ENCODE measurements around the gene DLEC1.

Gene DLEC1, protein sequence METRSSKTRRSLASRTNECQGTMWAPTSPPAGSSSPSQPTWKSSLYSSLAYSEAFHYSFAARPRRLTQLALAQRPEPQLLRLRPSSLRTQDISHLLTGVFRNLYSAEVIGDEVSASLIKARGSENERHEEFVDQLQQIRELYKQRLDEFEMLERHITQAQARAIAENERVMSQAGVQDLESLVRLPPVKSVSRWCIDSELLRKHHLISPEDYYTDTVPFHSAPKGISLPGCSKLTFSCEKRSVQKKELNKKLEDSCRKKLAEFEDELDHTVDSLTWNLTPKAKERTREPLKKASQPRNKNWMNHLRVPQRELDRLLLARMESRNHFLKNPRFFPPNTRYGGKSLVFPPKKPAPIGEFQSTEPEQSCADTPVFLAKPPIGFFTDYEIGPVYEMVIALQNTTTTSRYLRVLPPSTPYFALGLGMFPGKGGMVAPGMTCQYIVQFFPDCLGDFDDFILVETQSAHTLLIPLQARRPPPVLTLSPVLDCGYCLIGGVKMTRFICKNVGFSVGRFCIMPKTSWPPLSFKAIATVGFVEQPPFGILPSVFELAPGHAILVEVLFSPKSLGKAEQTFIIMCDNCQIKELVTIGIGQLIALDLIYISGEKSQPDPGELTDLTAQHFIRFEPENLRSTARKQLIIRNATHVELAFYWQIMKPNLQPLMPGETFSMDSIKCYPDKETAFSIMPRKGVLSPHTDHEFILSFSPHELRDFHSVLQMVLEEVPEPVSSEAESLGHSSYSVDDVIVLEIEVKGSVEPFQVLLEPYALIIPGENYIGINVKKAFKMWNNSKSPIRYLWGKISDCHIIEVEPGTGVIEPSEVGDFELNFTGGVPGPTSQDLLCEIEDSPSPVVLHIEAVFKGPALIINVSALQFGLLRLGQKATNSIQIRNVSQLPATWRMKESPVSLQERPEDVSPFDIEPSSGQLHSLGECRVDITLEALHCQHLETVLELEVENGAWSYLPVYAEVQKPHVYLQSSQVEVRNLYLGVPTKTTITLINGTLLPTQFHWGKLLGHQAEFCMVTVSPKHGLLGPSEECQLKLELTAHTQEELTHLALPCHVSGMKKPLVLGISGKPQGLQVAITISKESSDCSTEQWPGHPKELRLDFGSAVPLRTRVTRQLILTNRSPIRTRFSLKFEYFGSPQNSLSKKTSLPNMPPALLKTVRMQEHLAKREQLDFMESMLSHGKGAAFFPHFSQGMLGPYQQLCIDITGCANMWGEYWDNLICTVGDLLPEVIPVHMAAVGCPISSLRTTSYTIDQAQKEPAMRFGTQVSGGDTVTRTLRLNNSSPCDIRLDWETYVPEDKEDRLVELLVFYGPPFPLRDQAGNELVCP (N-terminal part only)

DNA sequence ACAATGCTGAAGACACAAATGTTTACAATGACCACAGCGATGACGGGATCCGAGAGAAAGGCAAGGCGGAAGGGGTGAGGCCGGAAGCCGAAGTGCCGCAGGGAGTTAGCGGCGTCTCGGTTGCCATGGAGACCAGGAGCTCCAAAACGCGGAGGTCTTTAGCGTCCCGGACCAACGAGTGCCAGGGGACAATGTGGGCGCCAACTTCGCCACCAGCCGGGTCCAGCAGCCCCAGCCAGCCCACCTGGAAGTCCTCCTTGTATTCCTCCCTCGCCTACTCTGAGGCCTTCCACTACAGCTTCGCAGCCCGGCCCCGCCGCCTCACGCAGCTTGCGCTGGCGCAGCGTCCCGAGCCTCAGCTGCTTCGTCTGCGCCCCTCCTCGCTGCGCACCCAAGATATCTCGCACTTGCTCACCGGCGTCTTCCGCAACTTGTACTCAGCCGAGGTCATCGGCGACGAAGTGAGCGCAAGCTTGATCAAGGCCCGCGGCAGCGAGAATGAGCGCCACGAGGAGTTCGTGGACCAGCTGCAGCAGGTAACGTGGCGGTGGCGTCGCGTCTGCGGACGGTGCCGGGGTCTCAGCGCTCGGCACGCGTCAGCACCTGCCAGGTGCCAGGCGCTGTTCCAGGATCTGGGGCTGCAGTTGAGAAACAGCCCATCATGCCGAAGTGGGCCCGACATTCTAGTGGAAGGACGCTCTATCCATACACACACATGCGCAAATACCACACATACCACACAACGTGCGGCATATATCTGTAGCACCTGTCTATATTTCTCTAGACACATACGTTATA lies at the start of gene DLEC1:
TSS of gene DLEC1 (plus strand) at position 108 of the 798 bp plus-strand sequence. CDS start at position 126, 18 bp downstream.
- TF ChIP-seq ZNF274 (IDR thresholded peaks at IDR 0.05; ENCODE audit: low read depth, low read length), result no peak
- peak within 1 kb of the TSS; percentile 61; the same call in 1 of the 2 replicates for H3K4me3 ChIP-seq (ENCODE audit: low read length)

DNA sequence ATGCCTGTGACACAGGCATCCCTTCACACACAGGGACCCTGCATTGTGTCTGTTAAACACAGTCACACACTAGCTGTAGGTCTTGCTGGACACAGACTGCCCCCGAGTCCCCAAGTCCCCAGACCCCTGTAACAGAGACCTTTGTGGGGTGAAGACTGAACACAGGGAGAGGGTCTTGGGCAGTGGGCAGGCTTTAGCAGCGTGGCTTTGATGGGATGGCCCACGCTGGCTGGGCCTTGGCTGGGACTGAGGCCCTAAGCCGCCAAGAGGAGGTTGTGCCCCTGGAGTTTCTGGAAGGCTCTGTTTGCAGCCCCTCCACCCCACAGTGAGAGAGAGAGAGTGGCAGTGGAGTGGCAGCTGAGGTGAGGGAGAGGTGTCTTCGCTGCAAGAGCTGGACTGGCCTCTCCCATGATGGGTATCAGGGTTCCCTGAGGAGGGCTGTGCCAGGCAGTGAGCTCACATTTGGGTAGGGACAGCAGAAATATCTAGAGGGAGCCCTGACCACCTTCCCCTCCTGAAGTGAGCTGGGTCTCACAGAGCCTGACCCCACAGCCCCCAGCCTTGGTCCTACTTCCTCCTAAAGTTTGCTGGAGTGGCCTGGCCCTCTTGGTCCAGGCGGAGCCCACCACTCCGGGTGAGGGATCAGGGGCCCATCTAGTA lies 49.1 kb upstream of the DLEC1 start:
- H3K4me3 ChIP-seq (ENCODE audit: low read length), result no peak overlapping the region
- TF ChIP-seq ZNF274 (IDR thresholded peaks at IDR 0.05; ENCODE audit: low read depth, low read length), result no peak

DNA sequence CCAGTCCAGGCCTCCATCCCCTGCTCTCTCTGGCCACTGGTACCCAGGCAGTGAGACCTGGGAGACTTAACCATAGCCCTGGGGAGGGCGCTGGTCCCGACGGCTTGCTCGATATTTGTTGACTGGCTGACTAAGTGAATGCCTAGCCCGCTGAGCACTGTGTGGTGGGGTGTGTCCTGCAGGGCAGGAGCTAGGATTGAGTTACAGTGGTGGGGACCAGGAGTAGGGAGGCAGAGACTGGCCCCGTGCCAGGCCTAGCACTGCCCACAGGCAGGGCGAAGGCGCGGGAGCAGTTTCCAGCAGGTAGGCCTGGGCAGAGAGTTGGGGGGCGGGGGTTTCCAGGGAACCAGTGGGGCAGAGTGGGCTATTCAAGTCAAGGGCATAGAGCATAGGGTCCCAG lies 48.5 kb upstream of the DLEC1 start, which contains the start of gene VILL:
TSS of gene VILL (plus strand) at position 260 of the 400 bp plus-strand sequence. CDS start 2,887 bp downstream, outside the sequence.
- no peak for TF ChIP-seq ZNF274 (IDR thresholded peaks at IDR 0.05; ENCODE audit: low read depth, low read length)
- H3K4me3 ChIP-seq (ENCODE audit: low read length), result no peak within 1 kb of the TSS

DNA sequence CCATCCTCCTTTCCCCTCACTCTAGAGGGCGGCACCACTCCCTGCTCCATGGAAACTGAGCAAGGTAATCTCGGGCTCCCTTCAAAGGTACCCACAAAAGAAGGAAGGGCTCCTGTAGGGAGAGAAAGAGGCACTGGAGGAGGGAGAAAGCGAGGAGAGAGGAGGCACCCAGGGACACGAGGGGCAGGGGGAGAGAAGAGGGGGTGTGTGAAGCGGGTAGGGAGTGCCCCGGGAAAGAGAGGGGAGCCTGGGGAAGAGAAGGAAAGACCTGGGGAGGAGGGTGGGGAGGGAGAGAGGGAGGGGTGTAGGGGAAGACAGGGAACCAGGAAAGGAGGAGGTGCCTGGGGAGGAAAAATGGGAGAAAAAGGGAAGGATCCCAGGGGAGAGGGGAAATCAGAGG lies 47.9 kb upstream of the DLEC1 start:
- no peak overlapping the region for H3K4me3 ChIP-seq (ENCODE audit: low read length)
- TF ChIP-seq ZNF274 (IDR thresholded peaks at IDR 0.05; ENCODE audit: low read depth, low read length), result no peak

DNA sequence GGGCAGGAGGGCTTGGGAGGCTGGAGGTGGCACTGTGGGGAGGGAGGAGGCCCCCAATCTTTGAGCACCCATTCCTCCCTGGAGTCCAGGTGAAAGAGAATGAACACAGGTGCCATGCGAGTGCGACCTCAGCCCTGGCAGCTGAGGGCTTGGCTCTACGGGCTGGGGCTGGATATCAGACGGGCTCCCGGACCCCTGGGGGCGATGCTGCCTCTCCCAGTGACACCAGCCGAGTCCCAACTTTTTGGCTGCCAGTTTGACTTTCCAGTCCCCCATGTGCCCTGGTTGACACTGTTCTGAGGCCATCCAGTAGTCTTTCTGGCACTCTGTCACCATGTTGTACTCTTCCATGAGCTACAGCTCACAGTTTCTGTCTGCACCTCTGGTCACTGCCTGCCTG lies 47.2 kb upstream of the DLEC1 start:
- H3K4me3 ChIP-seq (ENCODE audit: low read length), result no peak overlapping the region
- TF ChIP-seq ZNF274 (IDR thresholded peaks at IDR 0.05; ENCODE audit: low read depth, low read length), result no peak

DNA sequence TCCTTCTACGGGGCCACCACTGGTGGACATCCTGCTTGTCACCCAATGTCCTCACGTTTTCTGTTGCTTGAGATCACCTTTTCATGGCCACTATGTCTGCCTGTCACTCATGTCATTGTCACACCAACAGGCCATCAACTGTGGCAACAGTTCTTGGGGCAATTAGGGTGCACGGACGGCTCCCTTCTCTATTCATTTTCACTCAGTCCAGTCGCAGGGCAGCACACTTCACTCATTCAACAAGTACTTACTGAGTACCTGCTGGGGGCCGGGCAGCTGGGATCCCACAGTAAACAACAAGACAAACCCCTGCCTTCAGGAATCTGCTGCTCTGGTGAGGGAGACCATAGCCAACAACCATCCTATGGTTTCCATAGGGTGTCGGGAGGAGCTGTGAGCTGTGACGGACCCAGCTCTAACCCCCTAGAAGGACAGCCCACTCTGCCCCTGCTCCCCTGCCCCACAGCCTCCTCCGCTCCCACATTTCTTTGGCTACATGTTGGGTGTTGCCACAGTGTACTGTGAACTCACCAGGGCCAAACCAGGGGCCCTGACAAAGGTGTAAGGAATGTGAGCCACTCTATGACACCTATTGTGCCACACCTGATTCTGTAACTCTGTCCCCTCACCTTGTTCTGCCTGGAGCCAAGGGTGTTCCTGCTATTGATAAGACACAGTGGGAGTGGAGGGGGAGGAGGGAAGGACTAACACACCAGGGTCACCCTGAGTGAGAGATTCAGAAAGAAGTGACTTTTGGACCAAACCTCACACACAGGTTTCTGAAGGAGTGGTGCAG lies 46.5 kb upstream of the DLEC1 start:
- TF ChIP-seq ZNF274 (IDR thresholded peaks at IDR 0.05; ENCODE audit: low read depth, low read length), result no peak
- no peak overlapping the region for H3K4me3 ChIP-seq (ENCODE audit: low read length)

DNA sequence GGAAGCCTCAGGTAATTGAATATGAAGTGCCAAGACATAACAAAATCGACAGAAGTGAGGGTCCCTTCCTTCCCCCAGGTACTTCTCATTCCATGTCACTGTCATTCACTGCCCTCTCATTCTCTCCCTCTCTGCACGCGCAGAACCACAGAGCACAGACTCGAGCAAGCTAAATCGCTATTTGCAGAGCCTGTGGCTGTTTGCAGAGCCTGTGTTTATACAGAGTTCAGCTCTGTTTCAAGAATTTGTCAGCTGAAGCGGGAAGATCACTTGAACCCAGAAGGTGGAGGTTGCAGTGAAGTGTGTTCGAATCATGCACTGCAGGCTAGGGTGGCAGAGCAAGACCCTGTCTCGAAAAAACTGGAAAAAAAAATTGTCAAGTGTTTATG lies 45.9 kb upstream of the DLEC1 start:
- no peak for TF ChIP-seq ZNF274 (IDR thresholded peaks at IDR 0.05; ENCODE audit: low read depth, low read length)

DNA sequence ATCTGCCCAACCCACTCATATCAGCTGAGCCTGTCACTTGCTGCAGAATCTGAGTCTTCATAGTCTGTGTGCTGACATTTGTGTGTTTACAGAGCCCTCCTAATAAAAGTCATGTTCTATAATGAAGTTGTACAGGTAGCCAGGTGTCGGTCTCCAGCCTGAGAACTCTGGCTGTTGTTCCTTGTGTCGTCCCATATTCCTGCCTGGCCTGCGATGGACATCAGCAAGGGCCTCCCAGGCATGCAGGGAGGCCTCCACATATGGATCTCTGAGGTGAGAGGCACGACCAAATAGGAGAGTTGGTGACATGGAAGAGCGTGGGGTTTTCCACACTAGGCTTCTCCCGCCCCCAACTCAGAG lies 45.6 kb upstream of the DLEC1 start:
- H3K4me3 ChIP-seq (ENCODE audit: low read length), result peak overlapping the region; percentile 63; the same call in 1 of the 2 replicates
- TF ChIP-seq ZNF274 (IDR thresholded peaks at IDR 0.05; ENCODE audit: low read depth, low read length), result no peak

More for the DNA sequence above, 45.9 kb upstream of the DLEC1 start:
- H3K4me3 ChIP-seq (ENCODE audit: low read length), result no peak overlapping the region

DNA sequence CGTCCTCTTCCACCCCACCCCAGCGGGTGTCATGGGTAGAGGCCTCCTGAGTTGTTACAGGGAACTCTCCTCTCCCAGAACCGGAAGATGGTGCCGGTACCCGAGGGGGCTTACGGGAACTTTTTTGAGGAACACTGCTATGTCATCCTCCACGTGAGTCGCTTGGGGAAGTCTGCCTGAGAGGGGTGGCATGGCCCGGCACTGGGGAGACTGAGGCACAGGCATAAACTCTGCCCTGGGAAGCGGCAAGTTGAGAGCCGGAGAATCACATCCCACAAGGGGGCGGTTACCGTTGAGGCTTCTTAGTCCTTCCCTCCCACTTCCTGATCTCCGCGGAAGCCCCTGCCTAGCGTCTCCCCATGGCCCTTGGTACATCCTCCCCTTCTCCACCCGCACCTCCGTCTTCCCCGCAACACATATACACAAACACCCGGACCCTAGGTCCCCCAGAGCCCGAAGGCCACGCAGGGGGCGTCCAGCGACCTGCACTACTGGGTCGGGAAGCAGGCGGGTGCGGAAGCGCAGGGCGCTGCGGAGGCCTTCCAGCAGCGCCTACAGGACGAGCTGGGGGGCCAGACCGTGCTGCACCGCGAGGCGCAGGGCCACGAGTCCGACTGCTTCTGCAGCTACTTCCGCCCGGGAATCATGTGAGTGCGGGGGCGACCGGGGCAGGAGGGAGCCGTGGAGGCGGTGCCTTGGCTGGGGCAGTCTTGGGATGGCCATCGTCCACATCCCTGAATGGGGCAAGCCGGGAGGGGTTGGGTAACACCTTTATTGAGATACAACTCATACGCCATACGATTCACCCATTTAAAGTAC lies 45.0 kb upstream of the DLEC1 start:
- no peak for TF ChIP-seq ZNF274 (IDR thresholded peaks at IDR 0.05; ENCODE audit: low read depth, low read length)
- H3K4me3 ChIP-seq (ENCODE audit: low read length), result peak overlapping the region; percentile 63; the same call in 1 of the 2 replicates

DNA sequence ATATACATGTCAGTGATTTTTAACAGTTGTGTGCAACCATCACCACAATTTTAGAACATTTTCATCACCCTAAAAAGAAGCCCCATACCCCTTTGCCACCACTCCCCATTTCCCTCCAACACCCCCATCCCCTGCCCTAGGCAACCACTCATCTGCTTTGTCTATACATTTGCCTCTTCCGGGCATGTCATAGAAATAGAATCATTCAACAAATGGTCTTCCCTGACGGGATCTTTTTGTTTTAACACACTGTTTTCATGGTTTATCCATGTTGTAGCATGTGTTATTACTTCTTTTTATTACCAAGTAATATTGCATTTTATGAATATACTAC lies 44.4 kb upstream of the DLEC1 start:
- H3K4me3 ChIP-seq (ENCODE audit: low read length), result peak overlapping the region; percentile 63; the same call in 1 of the 2 replicates
- TF ChIP-seq ZNF274 (IDR thresholded peaks at IDR 0.05; ENCODE audit: low read depth, low read length), result no peak

Data from GM08714 (cell line).